ENCODE data around the gene GLUD1. TPM values are rescaled to one million over a fixed set of nuclear protein-coding genes. Genes with fewer than 3 reads are reported as not detected.
"Not testable (repeated sequence)": the region's sequence is repeated elsewhere in the genome, so short reads cannot be mapped to it uniquely, and the experiment has no call there.

The GLUD1 gene
- total RNA-seq, 4 donors from 2014 or later, result 115 to 189 (median 125) TPM

- TF ChIP-seq CTCF (IDR thresholded peaks at IDR 0.05) (no peak), POLR2A (IDR thresholded peaks at IDR 0.05) (no peak)
- no peaks in the 10 kb centered on the region for H3K9me3 ChIP-seq
- H3K27ac ChIP-seq, result no peak overlapping the region
- DNase-seq, result no peak
- H3K4me3 ChIP-seq, result no peak overlapping the region
- intact Hi-C loops (cut with DNase I; ENCODE audit: low total_unique reads), result no loop called here
- H3K4me1 ChIP-seq, result no peaks in the 10 kb centered on the region
- no peaks in the 10 kb centered on the region for H3K27me3 ChIP-seq
- H3K36me3 ChIP-seq, result no peaks in the 10 kb centered on the region
These were observed 55.9 kb downstream of the GLUD1 start for GRCh38 chr10:87038786-87039185.

GRCh38 chr10:87038286-87038717 is 56.3 kb downstream of the GLUD1 start:
- no peaks in the 10 kb centered on the region for H3K27me3 ChIP-seq
- no peaks in the 10 kb centered on the region for H3K36me3 ChIP-seq
- no peak overlapping the region for H3K4me3 ChIP-seq
- TF ChIP-seq CTCF (IDR thresholded peaks at IDR 0.05), result no peak
- TF ChIP-seq POLR2A (IDR thresholded peaks at IDR 0.05), result no peak
- H3K4me1 ChIP-seq, result no peaks in the 10 kb centered on the region
- no peak overlapping the region for H3K27ac ChIP-seq
- H3K9me3 ChIP-seq, result no peaks in the 10 kb centered on the region
- intact Hi-C loops (cut with DNase I; ENCODE audit: low total_unique reads), result no loop called here
- no peak for DNase-seq

- no peak for DNase-seq
- no peaks in the 10 kb centered on the region for H3K9me3 ChIP-seq
- H3K36me3 ChIP-seq, result no peaks in the 10 kb centered on the region
- no peak for TF ChIP-seq CTCF (IDR thresholded peaks at IDR 0.05)
- no peak for TF ChIP-seq POLR2A (IDR thresholded peaks at IDR 0.05)
- H3K4me1 ChIP-seq, result no peaks in the 10 kb centered on the region
- intact Hi-C loops (cut with DNase I; ENCODE audit: low total_unique reads), result no loop called here
- no peak overlapping the region for H3K4me3 ChIP-seq
- H3K27ac ChIP-seq, result no peak overlapping the region
- H3K27me3 ChIP-seq, result no peaks in the 10 kb centered on the region
These were observed 58.0 kb downstream of the GLUD1 start for GRCh38 chr10:87036623-87037022.

GRCh38 chr10:87030912-87031635 is 63.6 kb downstream of the GLUD1 start:
- no peak overlapping the region for H3K4me3 ChIP-seq
- H3K4me1 ChIP-seq, result no peaks in the 10 kb centered on the region
- no peaks in the 10 kb centered on the region for H3K9me3 ChIP-seq
- TF ChIP-seq CTCF (IDR thresholded peaks at IDR 0.05) (no peak), POLR2A (IDR thresholded peaks at IDR 0.05) (no peak)
- no peak overlapping the region for H3K27ac ChIP-seq
- intact Hi-C loops (cut with DNase I; ENCODE audit: low total_unique reads), result no loop called here
- no peaks in the 10 kb centered on the region for H3K27me3 ChIP-seq
- DNase-seq, result no peak
- H3K36me3 ChIP-seq, result no peaks in the 10 kb centered on the region

- H3K4me1 ChIP-seq; DNase-seq; H3K36me3 ChIP-seq; H3K4me3 ChIP-seq; H3K27ac ChIP-seq; H3K9me3 ChIP-seq; intact Hi-C loops (cut with DNase I; ENCODE audit: low total_unique reads); H3K27me3 ChIP-seq: not testable (repeated sequence)
These were observed 64.2 kb downstream of the GLUD1 start for GRCh38 chr10:87030419-87030818.

- DNase-seq; H3K4me3 ChIP-seq; H3K4me1 ChIP-seq; H3K36me3 ChIP-seq; H3K27me3 ChIP-seq; H3K27ac ChIP-seq; intact Hi-C loops (cut with DNase I; ENCODE audit: low total_unique reads); H3K9me3 ChIP-seq: not testable (repeated sequence)
These were observed 67.7 kb downstream of the GLUD1 start for GRCh38 chr10:87026747-87027508.

- H3K36me3 ChIP-seq; H3K27ac ChIP-seq; DNase-seq; intact Hi-C loops (cut with DNase I; ENCODE audit: low total_unique reads); H3K9me3 ChIP-seq; H3K27me3 ChIP-seq; H3K4me3 ChIP-seq; H3K4me1 ChIP-seq: not testable (repeated sequence)
These were observed 69.2 kb downstream of the GLUD1 start for GRCh38 chr10:87025285-87025958.

GRCh38 chr10:87020056-87020455 is 74.6 kb downstream of the GLUD1 start, which contains the start of gene FAM25A:
TSS of gene FAM25A (plus strand) at chr10:87020294. CDS start at chr10:87020325, 31 bp downstream.
- H3K4me1 ChIP-seq; DNase-seq; H3K4me3 ChIP-seq; H3K27ac ChIP-seq; H3K27me3 ChIP-seq; intact Hi-C loops (cut with DNase I; ENCODE audit: low total_unique reads); H3K36me3 ChIP-seq; H3K9me3 ChIP-seq: not testable (repeated sequence)
